SW480 (cell line): Measurements from ENCODE around the gene CNTN6.
"Not testable (repeated sequence)": the region's sequence is repeated elsewhere in the genome, so short reads cannot be mapped to it uniquely, and the experiment has no call there.

Experiments used
- DNase-seq: peaks from one replicate; pipeline ENCODE4 v3.0.0-alpha.2; 2016; ENCODE audit warnings: low spot score

The CNTN6 gene

GRCh38 chr3:1287815-1288214, 195.0 kb downstream of the CNTN6 start:
- DNase-seq = no peak

GRCh38 chr3:1288805-1289494, 196.1 kb downstream of the CNTN6 start:
- no peak for DNase-seq

GRCh38 chr3:1292571-1293071, 199.8 kb downstream of the CNTN6 start:
- DNase-seq = no peak

GRCh38 chr3:1294586-1294985, 201.8 kb downstream of the CNTN6 start:
- no peak for DNase-seq

GRCh38 chr3:1318296-1319005, 225.6 kb downstream of the CNTN6 start:
- DNase-seq = no peak

GRCh38 chr3:1326546-1326945, 233.7 kb downstream of the CNTN6 start:
- no peak for DNase-seq

- DNase-seq = no peak
Measured at GRCh38 chr3:1330107-1330506, 237.3 kb downstream of the CNTN6 start.

- DNase-seq = no peak
Measured at GRCh38 chr3:1346386-1346785, 253.6 kb downstream of the CNTN6 start.

GRCh38 chr3:1348547-1348946, 255.7 kb downstream of the CNTN6 start:
- no peak for DNase-seq

GRCh38 chr3:1350885-1351284, 258.1 kb downstream of the CNTN6 start:
- no peak for DNase-seq

- no peak for DNase-seq
Measured at GRCh38 chr3:1355691-1356090, 262.9 kb downstream of the CNTN6 start.

GRCh38 chr3:1356101-1356500, 263.3 kb downstream of the CNTN6 start:
- no peak for DNase-seq

- no peak for DNase-seq
Measured at GRCh38 chr3:1365528-1365927, 272.7 kb downstream of the CNTN6 start.

GRCh38 chr3:1374471-1374870, 281.6 kb downstream of the CNTN6 start:
- DNase-seq = no peak

- no peak for DNase-seq
Measured at GRCh38 chr3:1375145-1375544, 282.3 kb downstream of the CNTN6 start.

- no peak for DNase-seq
Measured at GRCh38 chr3:1380926-1381646, 288.3 kb downstream of the CNTN6 start.

GRCh38 chr3:1381647-1382036, 288.8 kb downstream of the CNTN6 start:
- no peak for DNase-seq

GRCh38 chr3:1387396-1387905, 294.6 kb downstream of the CNTN6 start:
- DNase-seq = not testable (repeated sequence)

GRCh38 chr3:1394188-1394587, 301.4 kb downstream of the CNTN6 start:
- DNase-seq = no peak

- no peak for DNase-seq
Measured at GRCh38 chr3:1400571-1400970, 307.7 kb downstream of the CNTN6 start.

GRCh38 chr3:1404270-1404962, 311.6 kb downstream of the CNTN6 start:
- DNase-seq = no peak

GRCh38 chr3:1406250-1406649, 313.4 kb downstream of the CNTN6 start:
- no peak for DNase-seq
